ENCODE results near the gene ABLIM3. TPM values are rescaled to one million over a fixed set of nuclear protein-coding genes. Genes with fewer than 3 reads are reported as not detected.

Gene ABLIM3
- total and polyA plus RNA-seq, 9 of the 15 experiments (the other 6 are each of a cell fraction or from before 2014, with no cell fraction given), result 0.03 to 0.38 (median 0.11) TPM

DNA sequence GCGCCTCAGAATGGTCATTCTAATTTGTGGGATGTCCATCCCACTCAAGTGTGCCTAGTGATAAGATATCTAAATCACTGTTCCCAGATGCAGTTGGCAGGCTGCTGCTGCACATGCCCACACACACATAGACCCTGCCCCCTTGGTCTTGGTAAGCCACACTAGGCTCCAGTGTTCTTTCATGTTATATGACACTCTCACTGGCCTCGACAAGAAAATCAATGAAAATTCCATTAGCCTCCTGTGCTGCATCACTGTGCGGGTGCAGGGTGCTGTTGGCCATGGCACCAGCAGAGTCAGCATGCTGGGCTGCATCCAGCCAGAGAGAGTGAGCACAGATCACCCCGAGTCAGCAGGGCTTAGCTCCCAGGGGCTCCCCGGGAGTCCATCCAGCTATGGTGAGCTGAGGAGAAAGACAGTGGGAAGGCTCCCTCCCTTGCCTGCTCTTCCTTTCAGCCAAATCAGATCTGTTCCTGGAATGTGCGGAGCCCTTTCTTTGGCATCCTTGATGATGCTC, 59.9 kb downstream of the ABLIM3 start (continued):
- no peak for TF ChIP-seq NR3C1 (CRISPR knock-in tag; IDR thresholded peaks at IDR 0.05)
- no peak for TF ChIP-seq ZNF324 (CRISPR knock-in tag; IDR thresholded peaks at IDR 0.05)
- TF ChIP-seq, protein P1, sequence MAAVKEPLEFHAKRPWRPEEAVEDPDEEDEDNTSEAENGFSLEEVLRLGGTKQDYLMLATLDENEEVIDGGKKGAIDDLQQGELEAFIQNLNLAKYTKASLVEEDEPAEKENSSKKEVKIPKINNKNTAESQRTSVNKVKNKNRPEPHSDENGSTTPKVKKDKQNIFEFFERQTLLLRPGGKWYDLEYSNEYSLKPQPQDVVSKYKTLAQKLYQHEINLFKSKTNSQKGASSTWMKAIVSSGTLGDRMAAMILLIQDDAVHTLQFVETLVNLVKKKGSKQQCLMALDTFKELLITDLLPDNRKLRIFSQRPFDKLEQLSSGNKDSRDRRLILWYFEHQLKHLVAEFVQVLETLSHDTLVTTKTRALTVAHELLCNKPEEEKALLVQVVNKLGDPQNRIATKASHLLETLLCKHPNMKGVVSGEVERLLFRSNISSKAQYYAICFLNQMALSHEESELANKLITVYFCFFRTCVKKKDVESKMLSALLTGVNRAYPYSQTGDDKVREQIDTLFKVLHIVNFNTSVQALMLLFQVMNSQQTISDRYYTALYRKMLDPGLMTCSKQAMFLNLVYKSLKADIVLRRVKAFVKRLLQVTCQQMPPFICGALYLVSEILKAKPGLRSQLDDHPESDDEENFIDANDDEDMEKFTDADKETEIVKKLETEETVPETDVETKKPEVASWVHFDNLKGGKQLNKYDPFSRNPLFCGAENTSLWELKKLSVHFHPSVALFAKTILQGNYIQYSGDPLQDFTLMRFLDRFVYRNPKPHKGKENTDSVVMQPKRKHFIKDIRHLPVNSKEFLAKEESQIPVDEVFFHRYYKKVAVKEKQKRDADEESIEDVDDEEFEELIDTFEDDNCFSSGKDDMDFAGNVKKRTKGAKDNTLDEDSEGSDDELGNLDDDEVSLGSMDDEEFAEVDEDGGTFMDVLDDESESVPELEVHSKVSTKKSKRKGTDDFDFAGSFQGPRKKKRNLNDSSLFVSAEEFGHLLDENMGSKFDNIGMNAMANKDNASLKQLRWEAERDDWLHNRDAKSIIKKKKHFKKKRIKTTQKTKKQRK (IDR thresholded peaks at IDR 0.05; ENCODE audit: borderline replicate concordance, low read depth, low read length), result no peak
- no peak for TF ChIP-seq BRD9 (IDR thresholded peaks at IDR 0.05; ENCODE audit: low read depth, partially characterized antibody)

DNA sequence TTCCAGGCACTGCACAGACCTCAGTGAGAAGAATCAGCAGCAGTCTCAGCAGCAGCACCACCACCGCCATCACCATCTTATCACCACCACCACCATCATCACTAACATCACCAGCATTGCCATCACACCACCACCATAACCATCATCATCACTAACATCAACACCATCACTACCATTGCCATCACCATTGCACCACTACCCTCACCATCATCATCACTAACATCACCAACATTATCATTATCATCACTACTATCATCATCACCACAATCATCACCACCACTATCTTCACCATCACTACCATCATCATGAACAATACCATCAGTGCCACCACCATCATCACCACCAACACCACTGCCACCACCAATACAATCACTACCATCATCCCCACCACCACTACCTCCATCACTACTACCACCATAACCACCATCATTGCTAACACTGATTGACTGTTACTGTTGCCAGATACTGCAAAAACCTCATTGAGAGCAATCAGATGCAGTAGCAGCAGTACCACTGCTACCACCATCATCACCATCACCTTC, 61.7 kb downstream of the ABLIM3 start:
- Histone ChIP-seq H3K9me3 (replicated peaks; ENCODE audit: control insufficient read depth, insufficient read depth, low read depth, low read length) (no peaks in the 10 kb centered on the region), H3K27ac (ENCODE audit: extremely low read depth, low read depth, low read length) (no peak overlapping the region), H3K4me3 (no peak overlapping the region), H3K4me1 (replicated peaks in 1 of 2; ENCODE audit: control insufficient read depth in 2 of 2, insufficient read depth in 2 of 2, low read length in 2 of 2) (no peaks in the 10 kb centered on the region), H3K9ac (ENCODE audit: insufficient read depth in 1 of 2, low read depth in 2 of 2, low read length in 2 of 2) (no peak overlapping the region), H2AFZ (ENCODE audit: low read depth, low read length) (no peak overlapping the region), H3K27me3 (ENCODE audit: control insufficient read depth in 2 of 2, insufficient read depth in 2 of 2, low read length in 2 of 2) (peaks cover 0 to 17% of the 10 kb centered on the region in 2 experiments; a peak in 2 of 5 replicates), H4K20me1 (replicated peaks; ENCODE audit: control insufficient read depth, insufficient read depth, low read length) (0 out of 2 replicates have a peak, but pooled peaks cover 6% of the 10 kb centered on the region), H3K36me3 (ENCODE audit: control insufficient read depth, insufficient read depth, low read length) (no peaks in the 10 kb centered on the region), H3K4me2 (ENCODE audit: insufficient read depth, low read length) (no peak overlapping the region), H3K9me1 (ENCODE audit: control insufficient read depth, insufficient read depth, low read length) (peaks cover 4% of the 10 kb centered on the region), H3K79me2 (ENCODE audit: control insufficient read depth, insufficient read depth, low read length) (no peaks in the 10 kb centered on the region)
- in situ Hi-C loops (cut with MboI), result no loop called here
- CTCF ChIA-PET (ENCODE audit: low intra/inter-chr PET ratio), result interaction anchor here (0.6 kb wide), 1 partner anchor 76 kb away, joined by 4 read pairs; no protein-coding TSS in a partner anchor
- intact Hi-C loops (cut with micrococcal nuclease), result no loop called here
- ATAC-seq (no peak), FAIRE-seq (no peak), DNase-seq (ENCODE audit: extremely low read depth in 1 of 4, low spot score in 3 of 4) (no peak)
- no peak for TF ChIP-seq ARNT (IDR thresholded peaks at IDR 0.05)
- no peak for TF ChIP-seq POLR2B (IDR thresholded peaks at IDR 0.05; ENCODE audit: low read depth, partially characterized antibody)
- no peak for TF ChIP-seq CSDE1 (IDR thresholded peaks at IDR 0.05)
- TF ChIP-seq ZSCAN32 (CRISPR knock-in tag; IDR thresholded peaks at IDR 0.05), result no peak
- no peak for TF ChIP-seq HCFC1 (IDR thresholded peaks at IDR 0.05; ENCODE audit: low read depth, low read length)
- TF ChIP-seq BMI1 (IDR thresholded peaks at IDR 0.05; ENCODE audit: low read length), result no peak
- POLR2A ChIA-PET, result no interaction called here
- WGBS (ENCODE audit: insufficient coverage, low coverage, missing lambda C conversion rate), result 0% methylated on average over 1 of the region's 1 CpG
- BruUV-seq (replicated peaks), result no TSS peak

Data from K562 (cell line).